Measurements from ENCODE around the gene TPM1. TPM values are rescaled to one million over a fixed set of nuclear protein-coding genes. Genes with fewer than 3 reads are reported as not detected.

The TPM1 gene
- total and polyA plus RNA-seq, 3 donors from 2014 or later = 126 to 135 (median 126) TPM

- WGBS, 2 donors = 63 to 86% methylated on average over 2 of the region's 2 CpGs
- intact Hi-C loops (cut with DNase I; ENCODE audit: low total_unique reads) = no loop called here
- Histone ChIP-seq H3K9me3 (no peaks in the 10 kb centered on the region), H3K27ac (no peak overlapping the region), H3K36me3 (ENCODE audit: low read depth, missing control alignments) (no peaks in the 10 kb centered on the region), H3K4me3 (no peak overlapping the region), H3K4me1 (peaks cover 2% of the 10 kb centered on the region), H3K27me3 (no peaks in the 10 kb centered on the region)
- TF ChIP-seq CTCF (IDR thresholded peaks at IDR 0.05) (no peak), POLR2A (IDR thresholded peaks at IDR 0.05) (no peak)
- DNase-seq = no peak
Measured at GRCh38 chr15:63109920-63110319, 67.4 kb downstream of the TPM1 start.

GRCh38 chr15:63110428-63111026 is 68.0 kb downstream of the TPM1 start:
- no peak for DNase-seq
- Histone ChIP-seq H3K27me3 (no peaks in the 10 kb centered on the region), H3K4me3 (no peak overlapping the region), H3K9me3 (no peaks in the 10 kb centered on the region), H3K27ac (no peak overlapping the region), H3K36me3 (ENCODE audit: low read depth, missing control alignments) (no peaks in the 10 kb centered on the region), H3K4me1 (peaks cover 2% of the 10 kb centered on the region)
- WGBS, 2 donors = 82 to 91% methylated on average over 3 of the region's 3 CpGs
- intact Hi-C loops (cut with DNase I; ENCODE audit: low total_unique reads) = no loop called here
- no peak for TF ChIP-seq POLR2A (IDR thresholded peaks at IDR 0.05)
- no peak for TF ChIP-seq CTCF (IDR thresholded peaks at IDR 0.05)

- H3K27me3 ChIP-seq = no peaks in the 10 kb centered on the region
- no peaks in the 10 kb centered on the region for H3K36me3 ChIP-seq (ENCODE audit: low read depth, missing control alignments)
- H3K9me3 ChIP-seq = no peaks in the 10 kb centered on the region
- H3K4me1 ChIP-seq = peaks cover 2% of the 10 kb centered on the region
- DNase-seq = no peak
- TF ChIP-seq CTCF (IDR thresholded peaks at IDR 0.05) (no peak), POLR2A (IDR thresholded peaks at IDR 0.05) (no peak)
- no peak overlapping the region for H3K27ac ChIP-seq
- no peak overlapping the region for H3K4me3 ChIP-seq
- intact Hi-C loops (cut with DNase I; ENCODE audit: low total_unique reads) = no loop called here
Measured at GRCh38 chr15:63111481-63111880, 68.9 kb downstream of the TPM1 start.

GRCh38 chr15:63112871-63113270 is 70.3 kb downstream of the TPM1 start:
- 87 to 93% methylated on average over 3 of the region's 3 CpGs for WGBS, 2 donors
- H3K27ac ChIP-seq = no peak overlapping the region
- no peak for DNase-seq
- TF ChIP-seq POLR2A (IDR thresholded peaks at IDR 0.05) (no peak), CTCF (IDR thresholded peaks at IDR 0.05) (no peak)
- no peak overlapping the region for H3K4me3 ChIP-seq
- intact Hi-C loops (cut with DNase I; ENCODE audit: low total_unique reads) = no loop called here
- H3K4me1 ChIP-seq = no peaks in the 10 kb centered on the region
- H3K27me3 ChIP-seq = no peaks in the 10 kb centered on the region
- H3K9me3 ChIP-seq = no peaks in the 10 kb centered on the region
- no peaks in the 10 kb centered on the region for H3K36me3 ChIP-seq (ENCODE audit: low read depth, missing control alignments)

- DNase-seq = no peak
- Histone ChIP-seq H3K27me3 (no peaks in the 10 kb centered on the region), H3K4me1 (no peaks in the 10 kb centered on the region), H3K9me3 (no peaks in the 10 kb centered on the region), H3K4me3 (no peak overlapping the region), H3K27ac (no peak overlapping the region), H3K36me3 (ENCODE audit: low read depth, missing control alignments) (no peaks in the 10 kb centered on the region)
- WGBS, 2 donors = 69 to 87% methylated on average over 2 of the region's 2 CpGs
- intact Hi-C loops (cut with DNase I; ENCODE audit: low total_unique reads) = no loop called here
- no peak for TF ChIP-seq POLR2A (IDR thresholded peaks at IDR 0.05)
- no peak for TF ChIP-seq CTCF (IDR thresholded peaks at IDR 0.05)
Measured at GRCh38 chr15:63114465-63114864, 71.9 kb downstream of the TPM1 start.
